Adrenal gland (tissue), 12 donors: ENCODE data around the gene MYO5A. TPM values are rescaled to one million over a fixed set of nuclear protein-coding genes. Genes with fewer than 3 reads are reported as not detected.

Experiments
- DNase-seq, 7 donors: peaks; one replicate each; pipeline ENCODE4 v3.0.0-alpha.2; 2019 to 2020
- H3K27ac ChIP-seq, 5 donors: fragments of 200-600 bp; sonication (generic) in 4 of 5; 1 replicate in 3 of 5; 2 replicates in 2 of 5; pipeline versions ENCODE4 v1.5.1 to v1.8.0; 2016 to 2020; ENCODE audit warnings: mild to moderate bottlenecking in 1 of 5
- H3K27me3 ChIP-seq: fragments of 200-600 bp; 2 replicates; pipeline ENCODE4 v1.8.0; 2021
- H3K36me3 ChIP-seq, 2 donors: fragments of 200-600 bp; replicated peaks in 1 of 2; 1 replicate in 1 of 2; 2 replicates in 1 of 2; pipeline versions ENCODE4 v1.5.1 to v1.8.0; 2018 to 2022
- H3K4me1 ChIP-seq, 2 donors: fragments of 200-600 bp; replicated peaks in 1 of 2; 1 replicate in 1 of 2; 2 replicates in 1 of 2; pipeline versions ENCODE4 v1.5.1 to v1.8.0; 2018 to 2021
- H3K4me3 ChIP-seq, 4 donors: fragments of 200-600 bp; sonication (generic) in 3 of 4; one replicate each; pipeline ENCODE4 v1.5.1; 2016 to 2018
- H3K9me3 ChIP-seq, 3 donors: fragments of 200-600 bp; sonication (generic) in 1 of 3; replicated peaks in 1 of 3; 1 replicate in 2 of 3; 2 replicates in 1 of 3; pipeline versions ENCODE4 v1.5.1 to v1.8.0; 2016 to 2021
- CTCF ChIP-seq, 6 experiments: fragments of 450-650 bp in 4 of 6; fragments of 200-600 bp in 2 of 6; sonication (generic) in 1 of 6; IDR thresholded peaks; 1 replicate in 5 of 6; 2 replicates in 1 of 6; pipeline versions ENCODE4 v1.5.1 to v1.8.0; 2016 to 2021; ENCODE audit warnings: antibody characterized with exemption in 6 of 6, mild to moderate bottlenecking in 2 of 6, moderate library complexity in 1 of 6
- POLR2A ChIP-seq, 2 donors: fragments of 450-650 bp; IDR thresholded peaks; one replicate each; pipeline ENCODE4 v1.6.1; 2017; ENCODE audit warnings: antibody characterized with exemption in 2 of 2, mild to moderate bottlenecking in 2 of 2, moderate library complexity in 1 of 2
- WGBS, 4 donors: extraction: QIAGEN DNeasy Blood & Tissue Kit in 2 of 4; methylation state at CpG; one replicate each; pipeline versions ENCODE4 v1.1.5 to v1.1.7; 2013 to 2017; 5-methylcytosine and 5-hydroxymethylcytosine counted together
- intact Hi-C, 2 donors: fragments of 100-400 bp; cut with DNase I; formaldehyde crosslinking; loops; one replicate each; pipeline versions ENCODE4 v1.14.1 to v1.15.0; 2022 to 2023
- polyA plus RNA-seq, 3 donors: library from polyadenylated mRNA; stranded (reverse); fragments of 200-250 nt in 2 of 3; fragments of 350-450 nt in 1 of 3; fragmentation: Illumina TruSeq in 1 of 3; extraction: RNeasy Lipid Tissue Mini Kit (QIAGEN cat#74804) in 1 of 3; gene quantifications; one replicate each; pipeline ENCODE4 v1.2.3, GENCODE V29; 2013 to 2014
- total RNA-seq, 9 donors: library from RNA; depleted of rRNA in 4 of 9; stranded (reverse); fragments of >200 nt in 4 of 9; fragments of 120-200 nt in 1 of 9; fragmentation: NEBNext Ultra II Directional in 1 of 9; extraction: Animal tissue kit (Norgen Biotek cat#: 25700) in 1 of 9; gene quantifications; one replicate each; pipeline versions ENCODE4 v1.1.0 to v1.2.4, GENCODE V29; 2013 to 2023
- donor health status: healthy with polysubstance abuse.
- donor health status: Bipolar disorder and iron deficiency.
- donor health status: DM: yes; HTN: yes; CAD: no.
- donor health status: DM: no; HTN: no; CAD: no.
- donor health status: DM: no; HTN: no; CAD: no.
- donor health status: DM: yes; HTN: yes; CAD: no.

MYO5A gene
- total and polyA plus RNA-seq, 12 donors, result 6.3 to 57.5 (median 39.6) TPM

- Histone ChIP-seq H3K4me3 (no peak overlapping the region), H3K27ac (no peak overlapping the region), H3K4me1 (no peaks in the 10 kb centered on the region), H3K9me3 (no peaks in the 10 kb centered on the region), H3K27me3 (no peaks in the 10 kb centered on the region), H3K36me3 (no peaks in the 10 kb centered on the region)
- WGBS, 4 donors, result 92 to 98% (median 95%) methylated on average over 2 of the region's 2 CpGs
- DNase-seq, result no peak
- intact Hi-C loops, result no loop called here
- TF ChIP-seq CTCF (IDR thresholded peaks at IDR 0.05) (no peak), POLR2A (IDR thresholded peaks at IDR 0.05) (no peak)
These were observed 227.3 kb downstream of the MYO5A start for GRCh38 chr15:52301265-52301847.

GRCh38 chr15:52295421-52296001 is 233.2 kb downstream of the MYO5A start, which contains the start of gene MYO5C:
Gene MYO5C, minus strand, starts transcription at chr15:52295804. Its CDS starts 168 bp downstream, at chr15:52295636.
- Histone ChIP-seq H3K4me3 (peak within 1 kb of the TSS in 2 of 4 donors; percentile 48 to 65), H3K27ac (no peak within 1 kb of the TSS), H3K4me1 (peaks cover 7 to 8% of the 10 kb centered on the region in 2 donors), H3K9me3 (no peaks in the 10 kb centered on the region), H3K27me3 (no peaks in the 10 kb centered on the region), H3K36me3 (no peaks in the 10 kb centered on the region)
- DNase-seq, result peak; percentile 71 to 88 (median 79)
- intact Hi-C loops, result no loop called here
- TF ChIP-seq POLR2A (IDR thresholded peaks at IDR 0.05), result no peak
- 0 to 2% (median 1%) methylated on average over 14 to 65 of the region's 65 CpGs for WGBS, 4 donors

- H3K27ac ChIP-seq, result no peak overlapping the region
These were observed 233.7 kb downstream of the MYO5A start for GRCh38 chr15:52294881-52295420.

GRCh38 chr15:52292780-52293392 is 235.8 kb downstream of the MYO5A start:
- TF ChIP-seq POLR2A (IDR thresholded peaks at IDR 0.05) (no peak), CTCF (IDR thresholded peaks at IDR 0.05) (no peak)
- DNase-seq, result no peak
- H3K27me3 ChIP-seq, result no peaks in the 10 kb centered on the region
- peaks cover 7 to 8% of the 10 kb centered on the region in 2 donors for H3K4me1 ChIP-seq
- intact Hi-C loops, result no loop called here
- H3K36me3 ChIP-seq, result no peaks in the 10 kb centered on the region
- no peak overlapping the region for H3K27ac ChIP-seq
- H3K4me3 ChIP-seq, result no peak overlapping the region
- H3K9me3 ChIP-seq, result no peaks in the 10 kb centered on the region
- 86 to 89% (median 87%) methylated on average over 7 of the region's 7 CpGs for WGBS, 4 donors

More at GRCh38 chr15:52294881-52295420, 233.7 kb downstream of the MYO5A start:
- Histone ChIP-seq H3K4me3 (peak overlapping the region in 2 of 4 donors; percentile 48 to 65), H3K36me3 (no peaks in the 10 kb centered on the region), H3K27me3 (no peaks in the 10 kb centered on the region), H3K4me1 (peaks cover 7 to 8% of the 10 kb centered on the region in 2 donors), H3K9me3 (no peaks in the 10 kb centered on the region)
- no peak for DNase-seq
- intact Hi-C loops, result no loop called here
- no peak for TF ChIP-seq POLR2A (IDR thresholded peaks at IDR 0.05)
- no peak for TF ChIP-seq CTCF (IDR thresholded peaks at IDR 0.05)
- WGBS, 4 donors, result 8 to 30% (median 22%) methylated on average over 2 to 32 of the region's 32 CpGs
